ENCODE measurements around the gene METTL15.

DNA sequence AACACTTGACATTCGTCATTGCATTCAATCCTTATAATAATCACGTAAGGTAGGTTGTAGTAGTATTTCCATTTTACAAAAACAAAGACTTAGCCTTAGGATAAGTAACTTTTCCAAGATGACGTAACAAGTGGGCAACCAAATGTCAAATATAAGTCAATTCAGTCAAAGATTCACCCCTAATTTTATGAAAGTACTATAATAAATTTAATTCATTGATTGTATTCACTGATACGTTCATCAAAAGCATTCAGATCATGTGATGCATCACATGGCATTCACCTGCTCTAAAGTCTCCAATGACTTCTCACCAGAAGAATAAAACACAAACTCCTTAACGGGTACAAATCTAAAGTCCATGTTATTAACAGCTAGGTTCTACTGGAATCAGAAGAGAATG, 2.3 kb upstream of the METTL15 start:
- TF ChIP-seq, protein P1, sequence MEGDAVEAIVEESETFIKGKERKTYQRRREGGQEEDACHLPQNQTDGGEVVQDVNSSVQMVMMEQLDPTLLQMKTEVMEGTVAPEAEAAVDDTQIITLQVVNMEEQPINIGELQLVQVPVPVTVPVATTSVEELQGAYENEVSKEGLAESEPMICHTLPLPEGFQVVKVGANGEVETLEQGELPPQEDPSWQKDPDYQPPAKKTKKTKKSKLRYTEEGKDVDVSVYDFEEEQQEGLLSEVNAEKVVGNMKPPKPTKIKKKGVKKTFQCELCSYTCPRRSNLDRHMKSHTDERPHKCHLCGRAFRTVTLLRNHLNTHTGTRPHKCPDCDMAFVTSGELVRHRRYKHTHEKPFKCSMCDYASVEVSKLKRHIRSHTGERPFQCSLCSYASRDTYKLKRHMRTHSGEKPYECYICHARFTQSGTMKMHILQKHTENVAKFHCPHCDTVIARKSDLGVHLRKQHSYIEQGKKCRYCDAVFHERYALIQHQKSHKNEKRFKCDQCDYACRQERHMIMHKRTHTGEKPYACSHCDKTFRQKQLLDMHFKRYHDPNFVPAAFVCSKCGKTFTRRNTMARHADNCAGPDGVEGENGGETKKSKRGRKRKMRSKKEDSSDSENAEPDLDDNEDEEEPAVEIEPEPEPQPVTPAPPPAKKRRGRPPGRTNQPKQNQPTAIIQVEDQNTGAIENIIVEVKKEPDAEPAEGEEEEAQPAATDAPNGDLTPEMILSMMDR (IDR thresholded peaks at IDR 0.05; ENCODE audit: low read length) = no peak
- no peak for TF ChIP-seq EZH2 (IDR thresholded peaks at IDR 0.05; ENCODE audit: borderline replicate concordance, low read length)

All from OCI-LY1 (cell line).